Right atrium auricular region (tissue), 2 donors: ENCODE results near the gene STIM1. TPM values are rescaled to one million over a fixed set of nuclear protein-coding genes. Genes with fewer than 3 reads are reported as not detected.

ENCODE experiments used
- DNase-seq: peaks from one replicate; pipeline ENCODE4 v3.0.0-alpha.2; 2019; ENCODE audit warnings: low spot score
- H3K27ac ChIP-seq, 2 donors: fragments of 200-600 bp; sonication (generic); 1 replicate in 1 of 2; 2 replicates in 1 of 2; pipeline ENCODE4 v1.5.1; 2016 to 2019
- H3K27me3 ChIP-seq, 2 donors: fragments of 200-600 bp; sonication (generic); one replicate each; pipeline versions ENCODE4 v1.5.1 to v1.6.0; 2017 to 2019
- H3K36me3 ChIP-seq: fragments of 200-600 bp; sonication (generic); one replicate; pipeline ENCODE4 v1.5.1; 2016
- H3K4me1 ChIP-seq, 2 donors: fragments of 200-600 bp; sonication (generic); one replicate each; pipeline versions ENCODE4 v1.5.1 to v1.6.0; 2017 to 2019
- H3K4me3 ChIP-seq, 2 donors: fragments of 200-600 bp; sonication (generic); 1 replicate in 1 of 2; 2 replicates in 1 of 2; pipeline ENCODE4 v1.5.1; 2017 to 2019; ENCODE audit warnings: mild to moderate bottlenecking in 1 of 2, moderate library complexity in 1 of 2
- H3K9me3 ChIP-seq, 2 donors: fragments of 200-600 bp; sonication (generic); one replicate each; pipeline ENCODE4 v1.5.1; 2019
- CTCF ChIP-seq, 2 donors: fragments of 200-600 bp; sonication (generic); IDR thresholded peaks; one replicate each; pipeline ENCODE4 v1.5.1; 2019; ENCODE audit warnings: antibody characterized with exemption in 2 of 2
- total RNA-seq, 2 donors: library from RNA; depleted of rRNA; stranded (reverse); fragments of >200 nt; gene quantifications; one replicate each; pipeline ENCODE4 v1.1.0, GENCODE V29; 2016

The STIM1 gene
- total RNA-seq, 2 donors from 2014 or later = 15.4 to 16.6 TPM

GRCh38 chr11:4032097-4032496 is 176.6 kb downstream of the STIM1 start:
- no peak for DNase-seq
- H3K27me3 ChIP-seq = no peaks in the 10 kb centered on the region
- H3K27ac ChIP-seq = no peak overlapping the region
- no peak for TF ChIP-seq CTCF (IDR thresholded peaks at IDR 0.05)
- no peaks in the 10 kb centered on the region for H3K36me3 ChIP-seq
- H3K4me1 ChIP-seq = no peaks in the 10 kb centered on the region
- H3K9me3 ChIP-seq = peaks cover 0 to 5% of the 10 kb centered on the region in 2 donors
- H3K4me3 ChIP-seq = no peak overlapping the region

GRCh38 chr11:4035985-4036384 is 180.5 kb downstream of the STIM1 start:
- Histone ChIP-seq H3K27me3 (no peaks in the 10 kb centered on the region), H3K9me3 (peaks cover 0 to 5% of the 10 kb centered on the region in 2 donors), H3K4me3 (no peak overlapping the region), H3K4me1 (no peaks in the 10 kb centered on the region), H3K27ac (no peak overlapping the region), H3K36me3 (no peaks in the 10 kb centered on the region)
- no peak for DNase-seq
- TF ChIP-seq CTCF (IDR thresholded peaks at IDR 0.05) = no peak

- H3K4me3 ChIP-seq = no peak overlapping the region
- no peaks in the 10 kb centered on the region for H3K36me3 ChIP-seq
- DNase-seq = no peak
- no peak for TF ChIP-seq CTCF (IDR thresholded peaks at IDR 0.05)
- H3K27me3 ChIP-seq = no peaks in the 10 kb centered on the region
- no peak overlapping the region for H3K27ac ChIP-seq
- H3K4me1 ChIP-seq = peaks cover 0 to 2% of the 10 kb centered on the region in 2 donors
- H3K9me3 ChIP-seq = no peaks in the 10 kb centered on the region
Observed at GRCh38 chr11:4039011-4039410, 183.5 kb downstream of the STIM1 start.

GRCh38 chr11:4040461-4040860 is 185.0 kb downstream of the STIM1 start:
- Histone ChIP-seq H3K27ac (no peak overlapping the region), H3K36me3 (no peaks in the 10 kb centered on the region), H3K4me3 (no peak overlapping the region), H3K27me3 (no peaks in the 10 kb centered on the region), H3K4me1 (peaks cover 0 to 17% of the 10 kb centered on the region in 2 donors), H3K9me3 (no peaks in the 10 kb centered on the region)
- DNase-seq = no peak
- TF ChIP-seq CTCF (IDR thresholded peaks at IDR 0.05) = no peak

- Histone ChIP-seq H3K27ac (no peak overlapping the region), H3K4me3 (no peak overlapping the region), H3K9me3 (no peaks in the 10 kb centered on the region), H3K4me1 (peaks cover 0 to 18% of the 10 kb centered on the region in 2 donors), H3K27me3 (no peaks in the 10 kb centered on the region), H3K36me3 (no peaks in the 10 kb centered on the region)
- no peak for TF ChIP-seq CTCF (IDR thresholded peaks at IDR 0.05)
- no peak for DNase-seq
Observed at GRCh38 chr11:4041731-4042391, 186.4 kb downstream of the STIM1 start.
